GM12801 (cell line): ENCODE data around the gene SSC4D.

Experiments used
- CTCF ChIP-seq: IDR thresholded peaks from one replicate; pipeline ENCODE4 v1.5.1; 2011; ENCODE audit warnings: control low read depth; ENCODE audit not compliant: insufficient read length; ENCODE audit errors: extremely low read depth

Gene SSC4D

GRCh38 chr7:76405738-76406137, 3.8 kb downstream of the SSC4D start:
- TF ChIP-seq CTCF, result no peak

- TF ChIP-seq CTCF, result no peak
Observed at GRCh38 chr7:76403780-76404494, 5.6 kb downstream of the SSC4D start.

- no peak for TF ChIP-seq CTCF
Observed at GRCh38 chr7:76400248-76400647, 9.2 kb downstream of the SSC4D start.

DNA sequence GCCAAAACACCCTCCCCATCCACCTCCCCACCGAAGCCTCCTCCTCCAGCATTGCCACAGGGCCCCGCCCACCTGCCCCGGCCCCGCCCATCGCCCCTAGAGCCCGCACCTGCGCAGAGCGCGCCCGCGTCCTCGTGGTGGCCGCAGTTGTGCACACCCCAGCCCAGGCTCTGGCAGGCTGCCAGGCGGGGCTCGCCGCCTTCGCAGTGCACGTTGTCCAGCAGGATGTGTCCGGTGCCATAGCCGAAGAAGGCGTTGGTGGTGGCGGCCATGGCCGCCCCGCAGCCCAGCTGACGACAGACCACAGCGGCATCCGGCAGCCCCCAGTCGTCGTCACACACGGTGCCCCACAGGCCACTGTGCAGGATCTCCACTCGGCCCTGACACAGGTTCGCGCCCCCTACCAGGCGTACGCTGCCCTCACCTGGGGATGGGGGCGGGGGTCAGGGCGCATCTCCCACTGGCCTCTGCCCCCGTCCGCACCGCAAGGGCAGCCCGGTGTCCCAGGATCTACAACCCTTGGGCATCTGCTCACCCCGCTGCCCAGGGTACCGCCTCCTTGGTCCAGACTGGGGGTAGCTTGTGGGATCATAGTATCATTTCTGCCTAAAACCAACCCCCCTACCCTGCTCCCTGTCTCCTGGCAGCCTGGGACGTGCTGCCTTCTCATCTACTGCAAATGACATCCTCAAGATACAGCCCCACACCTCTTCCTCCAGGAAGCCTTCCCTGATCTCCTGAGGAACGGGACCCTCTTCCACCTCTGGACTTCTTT, 11.9 kb downstream of the SSC4D start:
- TF ChIP-seq CTCF, result no peak

DNA sequence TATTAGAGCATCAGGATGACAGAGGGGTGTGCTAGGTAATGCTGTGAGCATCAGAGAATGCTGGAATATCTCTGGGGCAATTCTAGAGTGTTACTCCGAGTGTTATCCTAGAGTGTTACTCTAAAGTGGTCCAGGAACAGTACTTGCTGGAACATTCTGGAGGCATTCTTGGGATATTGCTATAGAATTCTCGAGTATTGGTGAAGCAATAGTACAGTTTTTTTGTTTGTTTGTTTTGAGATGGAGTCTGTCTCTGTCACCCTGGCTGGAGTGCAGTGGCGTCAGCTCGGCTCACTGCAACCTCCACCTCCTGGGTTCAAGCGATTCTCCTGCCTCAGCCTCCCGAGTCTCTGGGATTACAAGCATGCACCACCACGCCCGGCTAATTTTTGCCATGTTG, 12.6 kb downstream of the SSC4D start:
- TF ChIP-seq CTCF, result no peak

DNA sequence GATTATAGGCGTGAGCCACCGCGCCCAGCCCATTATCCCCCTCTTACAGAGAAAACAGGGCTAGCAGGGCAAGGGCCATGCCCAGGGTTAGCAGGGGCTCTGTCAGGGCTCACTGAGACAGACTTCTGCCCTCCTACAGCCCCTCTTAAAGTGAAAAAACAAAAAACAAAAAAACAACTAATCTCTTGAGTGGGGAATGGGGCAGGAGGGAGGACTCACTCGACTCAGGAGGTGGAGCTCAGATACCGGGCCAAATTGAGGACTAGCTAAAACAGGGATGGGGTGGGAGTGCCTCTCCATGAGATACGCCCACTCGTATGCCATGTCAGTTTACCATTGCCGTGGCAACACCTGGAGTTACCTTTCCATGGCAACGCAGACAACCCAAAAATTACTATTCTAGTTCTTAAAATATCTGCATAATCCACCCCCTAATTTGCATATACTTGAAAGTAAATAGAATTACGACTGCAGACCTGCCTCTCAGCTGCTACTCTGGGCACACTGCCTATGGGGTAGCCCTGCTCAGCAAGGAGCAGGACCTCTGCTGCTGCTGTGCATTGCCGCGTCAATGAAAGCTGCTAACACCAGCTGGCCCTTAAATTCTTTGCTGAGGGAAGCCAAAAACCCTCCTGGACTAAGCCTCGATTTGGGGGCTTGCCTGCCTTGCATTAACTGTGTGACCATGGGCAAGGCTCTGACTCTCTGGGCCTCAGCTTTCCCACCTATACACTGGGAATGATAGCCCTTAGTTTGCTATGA, 13.4 kb downstream of the SSC4D start:
- TF ChIP-seq CTCF, result no peak

- TF ChIP-seq CTCF, result no peak
Observed at GRCh38 chr7:76394957-76395356, 14.5 kb downstream of the SSC4D start.
